DMS53 treated with DMSO at 0.1 percent for 48 hours (cell line): ENCODE measurements around the gene NETO2.
A peak's percentile ranks its signal among the peaks of the same experiment; 100 is the strongest.
"Not testable (repeated sequence)": the region's sequence is repeated elsewhere in the genome, so short reads cannot be mapped to it uniquely, and the experiment has no call there.

Experiments
- DNase-seq: peaks from one replicate; lab custom pipeline; 2025; ENCODE audit not compliant: unreplicated experiment; lab: John Stamatoyannopoulos, UW

Gene NETO2

GRCh38 chr16:47143677-47144558, at the start of gene NETO2:
TSS of gene NETO2 (minus strand) at chr16:47143945. CDS start at chr16:47143612, 333 bp downstream.
- peak; percentile 55 for DNase-seq

GRCh38 chr16:47182318-47182717, 38.6 kb upstream of the NETO2 start:
- no peak for DNase-seq

- not testable (repeated sequence) for DNase-seq
Measured at GRCh38 chr16:47181066-47181465, 37.3 kb upstream of the NETO2 start.

- DNase-seq: no peak
Measured at GRCh38 chr16:47180073-47180472, 36.3 kb upstream of the NETO2 start.

GRCh38 chr16:47175152-47175551, 31.4 kb upstream of the NETO2 start:
- DNase-seq: no peak

GRCh38 chr16:47162670-47163420, 19.1 kb upstream of the NETO2 start:
- no peak for DNase-seq

- DNase-seq: no peak
Measured at GRCh38 chr16:47161464-47161863, 17.7 kb upstream of the NETO2 start.

- DNase-seq: no peak
Measured at GRCh38 chr16:47160422-47160821, 16.7 kb upstream of the NETO2 start.

GRCh38 chr16:47158992-47159391, 15.2 kb upstream of the NETO2 start:
- DNase-seq: no peak

GRCh38 chr16:47156680-47157215, 13.0 kb upstream of the NETO2 start:
- no peak for DNase-seq

GRCh38 chr16:47152501-47152900, 8.8 kb upstream of the NETO2 start:
- not testable (repeated sequence) for DNase-seq

GRCh38 chr16:47150067-47150466, 6.3 kb upstream of the NETO2 start:
- DNase-seq: no peak

- no peak for DNase-seq
Measured at GRCh38 chr16:47144559-47144877, 773 bp upstream of the NETO2 start.

GRCh38 chr16:47142821-47143676, 696 bp downstream of the NETO2 start:
- DNase-seq: peak; percentile 74

- DNase-seq: no peak
Measured at GRCh38 chr16:47142486-47142820, 1.3 kb downstream of the NETO2 start.

GRCh38 chr16:47141773-47142485, 1.8 kb downstream of the NETO2 start:
- peak; percentile 97 for DNase-seq

- no peak for DNase-seq
Measured at GRCh38 chr16:47140686-47141085, 3.1 kb downstream of the NETO2 start.

GRCh38 chr16:47139561-47140185, 4.1 kb downstream of the NETO2 start:
- no peak for DNase-seq

- DNase-seq: not testable (repeated sequence)
Measured at GRCh38 chr16:47137925-47138324, 5.8 kb downstream of the NETO2 start.
